ENCODE measurements around the gene ANLN. TPM values are rescaled to one million over a fixed set of nuclear protein-coding genes. Genes with fewer than 3 reads are reported as not detected.

Gene ANLN
- total and polyA plus RNA-seq, 2 experiments from 2014 or later, result 8.2 to 31.3 TPM

- no peak for DNase-seq (ENCODE audit: low spot score)
- Histone ChIP-seq H3K4me3 (no peak overlapping the region), H3K27ac (no peak overlapping the region), H3K4me2 (no peak overlapping the region), H3K4me1 (ENCODE audit: insufficient read depth) (peaks cover 4% of the 10 kb centered on the region), H3K79me2 (peaks cover 19% of the 10 kb centered on the region), H3K9me2 (replicated peaks; ENCODE audit: insufficient read depth) (no peaks in the 10 kb centered on the region), H3K9me3 (ENCODE audit: low read depth) (no peaks in the 10 kb centered on the region), H2AFZ (no peak overlapping the region), H4K20me1 (ENCODE audit: insufficient read depth, poor library complexity, severe bottlenecking) (no peaks in the 10 kb centered on the region), H3K36me3 (replicated peaks; ENCODE audit: insufficient read depth, low read depth) (no peaks in the 10 kb centered on the region), H3K27me3 (no peaks in the 10 kb centered on the region)
- 75% methylated on average over 7 of the region's 7 CpGs for WGBS (ENCODE audit: low lambda C conversion rate, missing lambda C conversion rate)
- TF ChIP-seq CTCF (IDR thresholded peaks at IDR 0.05; ENCODE audit: poor library complexity), result no peak
Observed at GRCh38 chr7:36387435-36388231, 2.0 kb upstream of the ANLN start.

- H3K27me3 ChIP-seq, result no peaks in the 10 kb centered on the region
- H3K79me2 ChIP-seq, result peaks cover 27% of the 10 kb centered on the region
- H3K4me1 ChIP-seq (ENCODE audit: insufficient read depth), result peaks cover 8% of the 10 kb centered on the region
- DNase-seq (ENCODE audit: low spot score), result no peak
- H3K9me3 ChIP-seq (ENCODE audit: low read depth), result no peaks in the 10 kb centered on the region
- no peaks in the 10 kb centered on the region for H3K36me3 ChIP-seq (replicated peaks; ENCODE audit: insufficient read depth, low read depth)
- no peak overlapping the region for H3K27ac ChIP-seq
- H2AFZ ChIP-seq, result no peak overlapping the region
- H4K20me1 ChIP-seq (ENCODE audit: insufficient read depth, poor library complexity, severe bottlenecking), result no peaks in the 10 kb centered on the region
- TF ChIP-seq CTCF (IDR thresholded peaks at IDR 0.05; ENCODE audit: poor library complexity) (no peak), EZH2 (IDR thresholded peaks at IDR 0.05; ENCODE audit: borderline replicate concordance) (no peak), EZH2phosphoT487 (IDR thresholded peaks at IDR 0.05; ENCODE audit: low read depth, severe bottlenecking, unreplicated experiment) (no peak)
- 85% methylated on average over 4 of the region's 4 CpGs for WGBS (ENCODE audit: low lambda C conversion rate, missing lambda C conversion rate)
- H3K4me2 ChIP-seq, result no peak overlapping the region
- no peak overlapping the region for H3K4me3 ChIP-seq
- no peaks in the 10 kb centered on the region for H3K9me2 ChIP-seq (replicated peaks; ENCODE audit: insufficient read depth)
Observed at GRCh38 chr7:36388423-36388822, 1.2 kb upstream of the ANLN start.

GRCh38 chr7:36390199-36391090 lies 783 bp downstream of the ANLN start:
- Histone ChIP-seq H3K27ac (peak overlapping the region; percentile 68), H4K20me1 (ENCODE audit: insufficient read depth, poor library complexity, severe bottlenecking) (no peaks in the 10 kb centered on the region), H3K4me1 (ENCODE audit: insufficient read depth) (peaks cover 9% of the 10 kb centered on the region), H3K9me3 (ENCODE audit: low read depth) (no peaks in the 10 kb centered on the region), H2AFZ (peak overlapping the region; percentile 75), H3K4me3 (peak overlapping the region; percentile 63), H3K27me3 (no peaks in the 10 kb centered on the region), H3K79me2 (peaks cover 47% of the 10 kb centered on the region), H3K4me2 (peak overlapping the region; percentile 87), H3K9me2 (replicated peaks; ENCODE audit: insufficient read depth) (no peaks in the 10 kb centered on the region), H3K36me3 (replicated peaks; ENCODE audit: insufficient read depth, low read depth) (no peaks in the 10 kb centered on the region)
- 2% methylated on average over 24 of the region's 26 CpGs for WGBS (ENCODE audit: low lambda C conversion rate, missing lambda C conversion rate)
- no peak for TF ChIP-seq EZH2phosphoT487 (IDR thresholded peaks at IDR 0.05; ENCODE audit: low read depth, severe bottlenecking, unreplicated experiment)
- no peak for TF ChIP-seq CTCF (IDR thresholded peaks at IDR 0.05; ENCODE audit: poor library complexity)
- TF ChIP-seq EZH2 (IDR thresholded peaks at IDR 0.05; ENCODE audit: borderline replicate concordance), result no peak
- DNase-seq (ENCODE audit: low spot score), result peak; percentile 93

All from hepatocyte (in vitro differentiated cells).